Measurements from ENCODE around the gene LMNTD1.

Gene LMNTD1

DNA sequence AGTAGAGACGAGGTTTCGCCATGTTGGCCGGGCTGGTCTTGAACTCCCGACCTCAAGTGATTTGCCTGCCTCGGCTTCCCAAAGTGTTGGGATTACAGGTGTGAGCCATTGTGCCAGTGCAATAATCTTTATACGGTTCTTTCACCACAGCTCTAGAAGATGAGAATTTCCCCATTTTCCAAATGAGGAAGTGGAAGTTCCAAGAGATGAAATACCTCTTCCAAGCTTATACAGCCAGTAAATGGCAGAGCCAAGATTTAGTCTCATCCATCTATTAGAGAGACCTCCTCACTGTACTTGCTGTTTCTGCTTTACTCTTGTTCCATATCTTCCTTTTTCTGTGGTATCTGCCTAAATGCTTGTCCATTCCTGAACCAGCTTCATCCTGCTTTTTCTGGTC lies 3.1 kb upstream of the LMNTD1 start:
- DNase-seq: no peak

DNA sequence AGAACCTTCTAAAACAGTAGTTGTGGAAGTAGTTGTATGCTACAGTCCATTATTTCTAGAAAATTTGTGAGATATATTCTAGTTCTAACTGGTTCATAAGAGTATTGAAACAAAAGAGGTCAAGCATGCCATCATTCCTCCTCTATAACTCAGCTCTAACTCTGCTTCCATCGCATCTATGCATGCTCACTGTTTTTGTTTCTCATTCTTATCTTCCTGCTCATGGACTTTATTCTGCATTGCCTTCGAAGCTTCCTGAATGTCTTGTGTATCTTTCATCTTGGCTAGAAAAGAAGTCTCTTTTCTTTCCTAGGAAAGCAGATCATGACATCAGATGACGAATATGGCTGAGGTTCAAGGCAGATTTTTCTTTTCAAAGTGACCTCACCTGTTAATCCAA lies 402 bp downstream of the LMNTD1 start:
- DNase-seq: no peak

DNA sequence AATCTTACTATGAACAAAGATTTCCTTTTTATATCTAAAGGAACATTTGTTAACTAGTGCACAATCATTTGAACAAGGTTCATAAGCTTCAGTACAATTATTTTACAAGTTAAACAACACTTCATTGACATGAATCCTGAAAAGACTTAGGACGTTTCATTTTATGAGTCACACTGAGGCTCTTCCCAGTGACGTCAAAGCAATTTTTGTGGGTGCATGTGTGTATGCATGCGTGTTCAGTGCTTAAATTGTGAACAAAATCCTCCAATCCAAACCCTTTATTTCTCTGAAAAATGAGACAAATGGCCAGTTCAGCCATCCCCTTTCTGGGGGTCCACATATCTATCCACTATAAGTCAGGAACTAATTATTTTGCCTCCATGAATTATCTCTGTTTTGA lies 2.9 kb downstream of the LMNTD1 start:
- DNase-seq: no peak

DNA sequence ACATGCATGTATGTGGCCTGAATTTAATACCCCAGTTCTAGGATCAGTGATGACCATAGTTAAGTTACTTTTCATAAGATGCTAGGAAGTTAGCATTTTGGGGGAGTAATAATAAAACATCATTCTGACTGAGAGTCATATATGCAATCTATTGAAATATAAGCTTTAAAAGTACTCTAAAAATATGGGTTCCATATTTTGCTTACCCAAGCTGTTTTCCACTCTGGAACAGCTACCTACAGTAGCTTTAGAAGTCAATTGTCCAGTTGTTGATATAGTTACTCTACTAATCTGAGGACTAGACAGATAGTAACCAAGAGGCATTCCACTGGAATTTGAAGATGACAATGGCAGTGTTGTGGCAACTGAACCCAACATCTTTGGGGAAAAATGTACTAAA lies 4.0 kb downstream of the LMNTD1 start:
- DNase-seq: no peak

DNA sequence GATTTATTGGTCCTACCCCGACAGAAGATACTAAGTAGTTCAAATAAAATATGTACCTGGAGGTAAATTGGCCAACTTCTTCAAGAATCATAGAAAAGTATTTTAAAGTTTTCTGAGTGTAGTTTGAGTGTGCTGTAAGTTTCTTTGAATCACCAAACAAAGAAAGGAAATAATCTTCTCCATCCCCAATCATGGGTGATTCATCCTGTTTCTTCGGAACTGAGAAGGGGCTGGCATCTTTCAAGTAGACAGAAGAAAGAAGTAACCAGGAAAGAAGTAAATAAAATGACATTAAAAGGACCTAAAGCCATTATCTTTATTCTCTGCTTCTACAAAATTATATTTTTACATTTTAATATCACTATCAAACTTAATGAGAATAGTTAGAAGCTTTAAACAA lies 6.8 kb downstream of the LMNTD1 start:
- no peak for DNase-seq

DNA sequence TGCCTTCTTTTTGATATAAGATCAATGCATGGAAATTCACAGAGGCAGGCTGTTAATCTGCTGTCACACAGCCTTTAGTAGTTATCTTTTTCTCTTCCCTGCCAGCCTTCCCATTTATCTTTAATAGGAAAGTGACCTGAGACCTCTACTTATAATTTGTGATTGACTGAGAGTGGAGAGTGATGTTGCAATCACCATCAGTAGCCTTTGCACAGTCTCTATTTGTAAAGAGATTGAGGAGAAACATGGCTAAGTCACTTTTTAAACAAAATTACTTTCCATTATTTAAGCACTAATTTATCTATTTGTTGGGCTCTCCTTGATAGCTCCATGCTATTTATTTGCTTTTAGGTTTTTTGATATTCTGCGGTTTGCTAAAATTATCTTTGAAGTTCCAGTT lies 19.9 kb downstream of the LMNTD1 start:
- no peak for DNase-seq

DNA sequence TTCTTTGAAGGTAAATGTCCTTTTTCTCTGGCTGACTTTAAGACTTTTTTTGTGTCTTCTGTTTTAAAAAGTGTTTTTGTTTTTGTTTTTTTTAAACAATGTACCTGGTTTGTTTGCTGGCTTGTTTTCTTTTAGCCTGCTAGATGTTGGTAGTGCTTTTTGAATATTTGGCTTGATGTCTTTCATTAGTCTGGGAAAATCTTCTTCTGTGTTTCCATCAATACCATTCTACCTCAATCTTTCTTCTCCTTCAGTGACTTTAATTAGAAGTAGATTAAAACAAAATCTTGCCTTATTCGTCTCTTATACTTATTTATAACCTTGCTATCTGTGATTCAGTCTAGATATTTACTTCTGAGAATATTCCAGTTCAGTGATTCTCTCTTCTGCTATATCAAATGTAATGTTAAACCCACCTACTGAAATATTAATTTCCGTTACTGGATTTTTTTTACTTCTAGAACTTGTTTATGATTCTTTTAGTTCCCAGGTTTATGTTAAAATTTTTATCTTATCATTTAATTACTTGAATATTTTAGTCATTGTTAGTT lies 21.5 kb downstream of the LMNTD1 start:
- DNase-seq: no peak

DNA sequence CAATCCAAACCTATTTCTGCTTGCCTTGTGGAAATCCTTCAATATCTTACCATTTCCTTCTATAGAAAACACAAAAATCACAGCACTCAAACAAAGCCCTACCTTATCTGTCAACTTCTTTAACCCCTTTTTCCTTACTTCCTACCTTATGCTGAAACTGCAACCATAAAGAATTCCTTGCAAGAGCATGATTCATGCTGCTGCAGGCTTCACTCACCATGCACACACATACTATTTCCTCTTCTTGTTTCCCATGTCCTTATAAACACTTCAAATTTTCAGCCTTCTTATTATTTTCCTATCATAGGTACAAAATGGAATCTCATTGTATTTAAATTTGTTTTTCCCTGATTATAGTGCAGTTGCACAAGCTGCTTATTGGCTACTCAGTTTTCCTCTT lies 23.3 kb downstream of the LMNTD1 start:
- no peak for DNase-seq

DNA sequence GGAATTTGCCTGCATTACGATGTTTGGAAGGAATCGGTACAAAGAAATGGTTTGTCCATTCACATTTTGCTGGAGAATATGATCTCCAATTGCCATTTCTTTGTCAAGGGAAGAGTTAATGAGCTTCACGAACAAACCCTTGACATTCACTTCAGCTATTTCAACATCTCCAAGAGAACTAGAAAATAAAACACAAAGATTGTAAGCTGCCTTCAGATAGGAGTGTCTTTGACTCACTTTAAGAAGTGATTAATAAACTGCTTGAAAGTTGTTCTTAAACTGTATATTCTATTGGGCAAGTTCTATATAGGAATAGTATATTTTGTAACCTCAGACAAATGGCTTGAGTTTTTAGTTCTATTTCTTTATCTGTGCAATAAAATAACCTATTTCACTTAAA lies 26.3 kb downstream of the LMNTD1 start:
- DNase-seq: no peak

DNA sequence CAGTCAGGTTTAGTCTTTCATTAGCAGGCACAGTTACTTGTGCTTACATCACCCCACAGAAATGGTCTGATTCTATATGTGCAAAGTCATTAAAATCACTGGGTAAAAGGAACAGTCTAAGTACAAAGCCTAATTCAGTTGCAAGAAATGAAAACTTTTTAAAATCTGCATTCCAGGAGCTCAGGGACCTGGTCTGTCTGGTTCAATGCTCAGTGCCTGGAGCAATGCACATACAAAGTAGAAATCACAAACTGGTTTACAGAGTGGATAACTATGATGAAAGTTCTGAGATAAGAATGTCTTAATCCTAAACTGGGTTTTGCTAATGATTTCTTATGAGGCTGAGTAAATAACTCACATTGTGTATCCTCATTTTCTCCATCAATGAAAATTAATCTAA lies 28.7 kb downstream of the LMNTD1 start:
- no peak for DNase-seq

DNA sequence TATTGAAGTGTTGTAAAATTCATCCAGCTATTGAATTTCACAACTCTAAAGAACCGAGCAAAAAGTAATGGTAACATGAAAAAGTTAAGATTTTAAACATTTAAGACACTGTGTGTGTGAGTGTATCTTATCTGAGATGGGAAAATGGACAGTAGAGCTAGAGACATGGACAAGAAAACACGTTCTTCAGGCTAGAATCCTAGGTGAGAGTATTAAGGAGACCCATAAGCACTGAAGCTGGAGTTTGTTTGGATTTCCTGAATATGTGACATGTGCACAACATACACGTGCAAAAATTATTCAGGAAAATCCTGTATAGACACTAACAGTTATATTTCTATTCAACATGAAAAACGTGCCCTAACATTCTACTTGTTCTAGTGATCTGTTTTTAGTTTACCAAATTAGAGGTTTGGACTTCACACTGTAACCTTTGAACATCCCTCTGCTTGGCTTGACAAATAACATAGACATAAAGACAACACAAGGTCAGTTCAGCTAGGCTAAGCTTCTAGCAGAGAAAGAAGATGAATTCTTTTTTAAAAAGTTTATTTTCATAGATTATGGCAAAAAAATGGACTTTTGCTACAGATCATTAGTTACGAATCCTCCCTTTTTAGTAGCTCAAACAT lies 31.3 kb downstream of the LMNTD1 start:
- no peak for DNase-seq

DNA sequence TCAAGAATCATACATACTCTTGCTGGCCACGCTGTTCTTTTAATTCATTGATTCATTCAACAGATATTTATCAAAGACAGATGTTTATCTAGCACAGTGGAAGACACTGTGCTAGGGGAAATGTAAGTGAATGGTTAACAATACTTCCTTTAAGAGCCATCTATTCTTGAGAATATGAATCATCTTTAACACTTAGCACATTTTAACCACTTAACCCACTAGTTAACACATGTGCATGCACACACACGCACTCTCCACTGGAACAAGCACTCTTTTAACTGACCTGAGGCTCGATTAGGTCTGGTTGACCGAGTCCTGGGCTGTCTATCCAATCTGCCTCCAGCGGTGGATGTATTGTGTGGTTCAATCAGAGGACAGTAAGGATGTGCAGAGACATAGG lies 34.6 kb downstream of the LMNTD1 start:
- no peak for DNase-seq

DNA sequence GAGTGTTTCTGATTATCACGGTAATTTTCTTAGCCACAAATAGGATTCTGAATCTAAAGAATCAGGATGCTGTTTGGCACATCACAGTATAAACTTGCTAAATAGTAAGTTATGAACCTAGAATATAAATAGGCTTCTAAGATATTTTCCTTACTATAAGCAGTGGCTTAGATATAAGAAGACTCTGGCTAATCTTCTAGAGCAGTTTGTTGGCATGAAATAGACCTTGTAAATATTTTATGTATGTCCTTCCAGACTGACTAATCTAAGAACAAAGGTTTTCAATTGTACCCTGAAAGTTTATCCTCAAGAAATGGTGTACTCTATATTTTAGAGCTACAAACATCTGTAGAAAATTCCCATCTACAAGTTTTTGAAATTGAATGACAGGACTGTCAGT lies 48.3 kb downstream of the LMNTD1 start:
- no peak for DNase-seq

DNA sequence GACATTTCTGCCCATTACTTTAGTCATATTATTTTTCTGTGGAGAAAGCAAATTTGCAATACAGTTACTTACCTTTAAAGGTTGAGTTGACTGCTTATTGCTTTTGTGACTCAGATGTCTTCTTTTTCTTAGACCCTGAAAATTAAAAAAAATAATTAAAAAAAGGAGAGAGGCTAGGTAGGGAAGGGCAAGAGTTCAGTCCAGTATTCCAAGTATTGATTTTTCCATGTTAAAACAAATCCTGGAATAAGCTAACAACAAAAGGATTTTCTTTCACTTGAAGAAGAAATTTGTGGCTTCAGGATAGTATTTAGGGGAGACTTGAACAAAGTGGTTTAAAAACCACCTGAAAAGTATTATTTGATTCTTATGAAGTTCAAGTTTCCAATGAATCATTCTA lies 49.4 kb downstream of the LMNTD1 start:
- no peak for DNase-seq

DNA sequence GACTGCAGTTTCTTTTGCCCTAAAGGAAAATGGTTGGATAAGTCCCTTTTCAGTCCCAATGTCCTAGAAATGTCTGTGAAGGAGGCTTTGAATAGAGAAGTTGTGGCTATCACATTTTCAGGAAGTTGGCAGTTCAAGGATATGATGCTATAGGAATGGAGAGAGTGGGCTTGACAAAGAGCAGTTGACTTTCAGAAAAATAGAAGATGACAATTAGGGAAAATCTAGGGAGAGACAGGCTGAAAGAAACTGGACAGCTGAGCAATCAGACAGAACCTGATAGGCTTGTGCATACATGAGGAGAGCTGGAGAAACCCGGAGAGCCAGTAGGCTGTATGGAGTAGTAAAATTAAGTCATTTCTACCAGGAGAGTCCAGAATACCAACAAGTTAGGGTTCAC lies 50.5 kb downstream of the LMNTD1 start:
- DNase-seq: no peak

DNA sequence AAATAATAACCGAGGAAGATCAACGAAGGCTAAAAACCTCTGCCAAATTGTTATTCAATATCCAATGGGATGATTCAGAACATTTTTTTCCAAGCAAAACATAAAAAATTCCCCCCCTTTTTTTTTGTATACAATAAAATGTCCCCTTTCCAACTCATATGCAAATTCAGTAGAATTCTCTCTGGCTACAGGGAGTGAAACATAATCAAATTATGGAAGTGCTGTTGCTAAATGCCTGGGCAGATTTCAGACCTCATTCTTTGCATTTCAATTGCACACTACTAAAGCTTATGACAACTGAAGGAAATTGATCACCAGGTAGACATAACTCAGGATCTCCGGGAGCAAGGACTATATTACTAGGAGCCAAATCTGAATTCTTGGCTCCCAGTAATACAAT lies 51.0 kb downstream of the LMNTD1 start:
- DNase-seq: no peak

DNA sequence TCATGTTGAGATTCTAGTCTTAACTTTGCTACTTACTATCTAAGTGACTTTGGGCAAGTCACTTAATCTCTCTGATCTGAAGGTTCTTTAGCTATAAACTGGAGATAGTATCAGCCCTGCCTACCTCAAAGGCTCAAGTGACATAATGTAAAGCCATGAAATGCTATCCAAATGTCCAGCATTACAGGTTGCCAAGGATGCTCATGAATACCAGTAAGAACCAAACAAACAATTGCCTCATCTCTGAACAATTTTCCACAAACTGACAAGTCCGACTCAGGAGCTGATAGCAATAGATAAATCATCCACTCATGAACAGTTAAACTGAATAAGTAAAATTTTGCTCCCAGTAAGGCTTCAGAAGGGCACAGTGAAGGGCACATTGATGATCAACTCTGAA lies 51.5 kb downstream of the LMNTD1 start:
- DNase-seq: no peak

DNA sequence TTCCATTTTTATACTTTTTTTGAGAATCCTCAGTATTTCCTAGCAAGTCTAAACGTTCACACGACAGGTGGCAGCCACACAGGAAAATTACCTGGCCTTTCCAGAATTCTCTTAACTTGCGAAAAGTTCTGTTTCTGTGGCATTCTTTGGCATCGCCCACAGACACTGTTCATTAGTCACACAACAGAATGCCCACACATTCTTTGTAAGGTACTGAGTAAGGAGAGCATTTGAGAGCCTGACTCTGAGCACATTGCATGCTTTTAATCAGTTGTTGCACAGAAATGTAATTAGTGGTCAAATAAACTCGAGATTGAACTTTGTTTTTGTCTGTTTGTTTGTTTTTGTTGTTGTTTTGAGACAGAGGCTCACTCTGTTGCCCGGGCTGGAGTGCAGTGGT lies 52.4 kb downstream of the LMNTD1 start:
- DNase-seq: peak in 1 of 51 donors; percentile 22

DNA sequence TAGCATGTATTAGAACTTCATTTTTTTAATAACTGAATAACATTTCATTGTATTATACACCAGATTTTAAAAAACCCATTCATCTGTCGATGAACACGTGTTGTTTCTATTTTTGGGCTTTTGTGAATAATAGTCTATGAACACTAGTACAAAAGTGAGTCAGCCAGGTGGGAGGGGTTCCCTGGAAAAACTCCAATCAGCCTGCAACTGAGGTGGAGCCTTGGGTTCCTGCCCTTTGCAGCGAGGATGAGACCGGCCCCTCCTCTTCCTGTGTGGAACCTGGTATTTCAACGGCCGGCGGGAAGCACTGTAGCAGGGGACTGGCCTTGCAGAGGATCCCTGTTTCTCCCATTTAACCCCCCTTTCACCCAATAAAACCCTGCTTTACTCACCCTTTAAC lies 56.1 kb downstream of the LMNTD1 start:
- no peak for DNase-seq

DNA sequence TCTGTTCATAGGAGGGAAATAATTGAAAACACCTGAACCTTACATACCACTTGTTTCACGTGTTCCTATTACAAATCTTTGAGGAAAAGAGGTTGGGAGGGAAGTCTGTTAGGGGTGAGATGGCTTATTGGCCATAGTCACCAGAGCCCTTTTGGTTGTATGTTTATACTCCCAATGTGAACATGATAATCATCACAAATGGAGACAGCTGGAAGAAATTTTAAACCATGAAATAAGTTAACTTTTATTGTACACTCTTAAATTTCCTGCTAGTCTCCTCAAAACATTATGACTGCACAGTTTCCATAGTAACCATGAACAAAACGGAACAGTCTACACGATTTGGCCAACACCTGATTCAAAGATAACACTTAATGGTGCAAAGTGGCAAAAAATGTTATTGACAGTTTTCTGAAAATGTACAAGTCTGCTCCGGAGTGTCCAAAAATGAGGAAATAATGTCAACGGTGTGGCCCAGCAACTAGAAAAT lies 56.9 kb downstream of the LMNTD1 start:
- no peak for DNase-seq

DNA sequence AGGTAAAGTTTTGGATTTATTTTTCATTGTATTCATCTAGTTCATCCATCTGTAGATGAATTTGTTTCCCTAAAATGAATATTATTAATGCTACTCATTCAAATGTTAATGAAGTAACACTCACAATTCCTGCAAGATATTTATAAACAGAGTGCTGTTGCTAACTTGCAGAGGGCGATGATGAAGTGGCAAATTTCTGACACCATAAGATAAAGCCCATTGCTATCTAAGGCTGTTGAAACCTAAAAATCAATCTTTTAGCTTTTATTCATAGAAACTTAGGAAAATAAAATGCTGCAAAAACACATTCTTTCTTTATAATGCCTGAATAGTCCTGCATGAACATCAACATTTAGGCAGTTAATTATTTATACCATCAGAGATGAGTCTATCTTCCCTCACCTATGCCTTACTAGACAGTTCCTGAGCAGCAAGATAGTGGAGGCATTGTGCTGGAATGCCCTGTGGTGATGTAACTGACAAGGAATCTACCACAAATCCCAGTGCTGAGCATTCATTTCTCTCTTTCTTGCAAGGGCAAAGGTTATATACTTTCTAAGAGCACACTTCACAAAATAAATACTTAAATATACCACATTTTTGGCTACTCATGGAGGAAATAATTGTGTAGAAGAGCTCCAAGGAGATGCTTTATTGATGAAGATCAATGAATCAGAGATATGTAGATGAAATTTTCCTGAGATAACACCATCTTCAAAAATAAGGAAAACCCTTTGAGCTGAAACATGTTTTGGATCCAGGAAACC lies 57.6 kb downstream of the LMNTD1 start:
- DNase-seq: no peak

DNA sequence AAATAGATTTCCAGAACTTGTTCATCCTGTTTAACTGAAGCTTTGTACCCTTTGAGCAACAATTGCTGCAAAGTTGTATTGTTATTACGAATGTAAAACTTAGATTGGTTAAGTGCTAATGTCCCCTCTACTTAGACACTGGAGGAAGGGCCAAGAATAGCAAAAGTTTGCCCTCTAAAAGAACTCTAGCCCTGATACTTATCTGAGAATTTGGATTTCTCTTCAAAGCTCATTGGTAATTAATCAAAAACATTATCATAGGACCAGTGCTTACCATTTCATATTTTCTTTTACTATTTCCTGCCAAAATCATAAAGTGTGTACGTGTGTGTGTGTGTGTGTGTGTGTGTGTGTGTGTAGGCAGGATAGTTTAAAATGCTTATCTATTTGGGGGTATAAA lies 58.2 kb downstream of the LMNTD1 start:
- no peak for DNase-seq

DNA sequence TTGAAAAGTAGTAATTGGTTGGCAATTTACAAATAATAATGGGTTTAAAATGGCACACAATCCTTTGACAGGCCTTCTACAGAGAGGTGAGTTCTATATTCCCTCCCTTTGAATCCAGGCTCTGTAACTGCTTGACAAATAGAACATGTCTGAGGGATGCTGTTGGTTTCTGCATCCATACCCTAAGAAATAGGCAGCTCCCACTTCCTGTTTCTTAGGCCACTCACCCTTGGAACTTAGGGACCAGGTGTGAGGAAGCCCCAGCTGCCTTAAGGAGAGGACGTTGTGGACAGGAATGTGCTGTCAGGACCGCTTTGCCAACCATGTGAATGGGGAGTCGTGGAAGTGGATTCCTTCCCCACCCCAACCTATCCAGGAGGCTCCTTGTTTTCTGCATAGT lies 59.4 kb downstream of the LMNTD1 start:
- DNase-seq: no peak
